Measurements from ENCODE around the gene FBN3.

DNA sequence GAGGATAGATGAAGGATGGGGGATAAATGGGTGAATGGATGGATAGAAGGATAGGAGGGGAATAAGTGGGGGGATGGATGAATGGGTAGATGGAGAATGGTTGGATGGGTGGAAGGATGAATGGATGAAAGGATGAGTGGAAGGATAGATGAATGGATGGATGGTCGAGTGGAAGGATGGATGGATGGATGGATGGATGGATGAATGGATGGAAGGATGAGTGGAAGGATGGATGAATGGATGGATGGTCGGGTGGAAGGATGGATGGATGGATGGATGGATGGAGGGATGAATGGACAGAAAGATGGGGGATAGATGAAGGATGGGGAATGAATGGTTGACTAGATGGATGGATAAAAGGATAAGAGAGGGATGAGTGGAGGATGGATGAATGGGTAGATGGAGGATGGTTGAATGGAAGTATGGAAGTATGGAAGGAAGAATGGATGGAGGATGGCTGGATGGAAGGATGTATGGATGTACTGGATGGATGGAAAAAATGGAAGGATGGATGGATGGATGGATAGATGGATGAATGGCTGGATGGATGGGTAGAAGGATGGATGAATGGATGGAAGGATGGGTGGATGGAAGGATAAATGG is 42.0 kb downstream of the FBN3 start:
- TF ChIP-seq, protein P1, sequence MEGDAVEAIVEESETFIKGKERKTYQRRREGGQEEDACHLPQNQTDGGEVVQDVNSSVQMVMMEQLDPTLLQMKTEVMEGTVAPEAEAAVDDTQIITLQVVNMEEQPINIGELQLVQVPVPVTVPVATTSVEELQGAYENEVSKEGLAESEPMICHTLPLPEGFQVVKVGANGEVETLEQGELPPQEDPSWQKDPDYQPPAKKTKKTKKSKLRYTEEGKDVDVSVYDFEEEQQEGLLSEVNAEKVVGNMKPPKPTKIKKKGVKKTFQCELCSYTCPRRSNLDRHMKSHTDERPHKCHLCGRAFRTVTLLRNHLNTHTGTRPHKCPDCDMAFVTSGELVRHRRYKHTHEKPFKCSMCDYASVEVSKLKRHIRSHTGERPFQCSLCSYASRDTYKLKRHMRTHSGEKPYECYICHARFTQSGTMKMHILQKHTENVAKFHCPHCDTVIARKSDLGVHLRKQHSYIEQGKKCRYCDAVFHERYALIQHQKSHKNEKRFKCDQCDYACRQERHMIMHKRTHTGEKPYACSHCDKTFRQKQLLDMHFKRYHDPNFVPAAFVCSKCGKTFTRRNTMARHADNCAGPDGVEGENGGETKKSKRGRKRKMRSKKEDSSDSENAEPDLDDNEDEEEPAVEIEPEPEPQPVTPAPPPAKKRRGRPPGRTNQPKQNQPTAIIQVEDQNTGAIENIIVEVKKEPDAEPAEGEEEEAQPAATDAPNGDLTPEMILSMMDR (IDR thresholded peaks at IDR 0.05): no peak
- TF ChIP-seq POLR2A (IDR thresholded peaks at IDR 0.05): no peak

Measured in heart left ventricle (tissue), 13 donors.